GM12872 (cell line): ENCODE data around the gene ARHGEF7.

ENCODE experiments used
- TF ChIP-seq, protein P1 (sequence below): IDR thresholded peaks from 3 replicates; pipeline ENCODE4 v1.5.1; 2011; ENCODE audit warnings: low read depth, mild to moderate bottlenecking, low read length, moderate library complexity; ENCODE audit not compliant: insufficient read depth

The ARHGEF7 gene

DNA sequence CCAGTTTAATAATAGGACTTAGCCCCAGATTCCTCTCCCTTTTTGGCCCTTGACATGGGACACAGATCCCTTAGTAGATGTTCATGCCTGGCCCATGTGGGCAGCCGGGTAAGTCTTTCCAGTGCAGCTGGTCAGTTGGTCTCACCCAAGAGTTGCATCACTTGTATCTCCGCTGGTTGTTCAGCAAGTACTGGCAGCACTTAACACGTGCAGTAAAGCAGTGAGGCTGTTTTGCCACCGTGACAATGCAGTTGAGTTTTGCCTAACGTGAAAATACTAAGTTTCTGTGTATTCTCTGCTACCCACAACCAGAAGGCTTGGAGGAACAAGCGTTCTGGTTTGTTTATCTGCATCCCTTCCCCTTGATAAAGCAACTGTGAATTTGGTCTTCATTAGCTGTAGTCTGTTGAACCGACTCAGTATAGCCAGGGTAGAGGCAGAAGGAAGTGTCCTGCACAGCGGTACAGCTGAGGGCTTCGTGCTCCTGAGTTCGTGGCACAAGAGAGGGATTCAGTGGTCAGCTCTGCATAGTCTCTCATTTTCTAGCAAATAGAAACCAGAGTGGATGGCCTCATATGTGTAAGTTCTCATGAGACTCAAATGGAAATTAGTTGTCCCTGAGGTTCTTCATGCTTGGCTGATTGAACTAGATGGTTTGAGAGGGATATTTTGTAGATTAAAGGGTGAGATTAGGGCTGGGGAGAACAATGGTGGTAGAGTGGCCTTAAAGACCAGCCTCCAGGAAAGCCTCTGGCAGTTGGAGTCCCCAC is 50.3 kb downstream of the ARHGEF7 start:
- TF ChIP-seq, protein P1, sequence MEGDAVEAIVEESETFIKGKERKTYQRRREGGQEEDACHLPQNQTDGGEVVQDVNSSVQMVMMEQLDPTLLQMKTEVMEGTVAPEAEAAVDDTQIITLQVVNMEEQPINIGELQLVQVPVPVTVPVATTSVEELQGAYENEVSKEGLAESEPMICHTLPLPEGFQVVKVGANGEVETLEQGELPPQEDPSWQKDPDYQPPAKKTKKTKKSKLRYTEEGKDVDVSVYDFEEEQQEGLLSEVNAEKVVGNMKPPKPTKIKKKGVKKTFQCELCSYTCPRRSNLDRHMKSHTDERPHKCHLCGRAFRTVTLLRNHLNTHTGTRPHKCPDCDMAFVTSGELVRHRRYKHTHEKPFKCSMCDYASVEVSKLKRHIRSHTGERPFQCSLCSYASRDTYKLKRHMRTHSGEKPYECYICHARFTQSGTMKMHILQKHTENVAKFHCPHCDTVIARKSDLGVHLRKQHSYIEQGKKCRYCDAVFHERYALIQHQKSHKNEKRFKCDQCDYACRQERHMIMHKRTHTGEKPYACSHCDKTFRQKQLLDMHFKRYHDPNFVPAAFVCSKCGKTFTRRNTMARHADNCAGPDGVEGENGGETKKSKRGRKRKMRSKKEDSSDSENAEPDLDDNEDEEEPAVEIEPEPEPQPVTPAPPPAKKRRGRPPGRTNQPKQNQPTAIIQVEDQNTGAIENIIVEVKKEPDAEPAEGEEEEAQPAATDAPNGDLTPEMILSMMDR: no peak

DNA sequence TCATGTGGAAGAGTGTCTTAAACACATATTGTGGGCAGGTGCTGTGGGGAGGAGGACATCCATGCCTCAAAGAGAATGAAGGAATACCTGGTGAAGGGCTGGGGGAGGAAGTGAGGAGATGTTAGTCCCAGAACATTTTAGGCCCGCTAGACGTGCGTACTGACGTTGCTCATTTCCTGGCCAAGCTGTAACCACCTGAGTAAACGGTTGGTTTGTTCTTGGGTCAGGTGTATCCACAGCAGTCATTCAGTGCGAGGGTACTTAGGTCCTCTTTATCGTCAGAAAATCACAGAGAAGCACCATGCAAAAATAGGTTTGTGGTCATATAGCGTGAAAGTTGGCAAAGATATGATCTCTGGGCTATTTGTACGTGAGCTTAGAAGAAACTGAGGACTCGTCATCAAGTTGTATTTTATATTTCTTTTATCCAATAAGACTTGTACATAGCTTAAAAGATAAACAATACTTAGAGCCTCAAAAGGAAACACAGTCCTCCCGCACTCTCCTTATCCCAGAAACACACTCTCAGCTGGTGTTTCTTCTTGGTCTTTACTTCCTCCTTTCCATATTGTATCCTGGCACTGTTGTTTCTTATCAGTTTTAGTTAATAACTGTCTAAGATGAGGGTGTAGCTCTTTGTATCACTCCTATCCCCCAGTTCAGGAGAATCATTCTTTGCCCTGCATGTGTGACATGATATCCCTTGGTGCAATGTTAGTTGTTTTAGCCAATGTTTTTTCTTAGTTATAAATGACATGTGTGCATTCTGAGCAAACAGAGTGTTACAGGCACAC is 52.0 kb downstream of the ARHGEF7 start:
- TF ChIP-seq, protein P1: no peak

DNA sequence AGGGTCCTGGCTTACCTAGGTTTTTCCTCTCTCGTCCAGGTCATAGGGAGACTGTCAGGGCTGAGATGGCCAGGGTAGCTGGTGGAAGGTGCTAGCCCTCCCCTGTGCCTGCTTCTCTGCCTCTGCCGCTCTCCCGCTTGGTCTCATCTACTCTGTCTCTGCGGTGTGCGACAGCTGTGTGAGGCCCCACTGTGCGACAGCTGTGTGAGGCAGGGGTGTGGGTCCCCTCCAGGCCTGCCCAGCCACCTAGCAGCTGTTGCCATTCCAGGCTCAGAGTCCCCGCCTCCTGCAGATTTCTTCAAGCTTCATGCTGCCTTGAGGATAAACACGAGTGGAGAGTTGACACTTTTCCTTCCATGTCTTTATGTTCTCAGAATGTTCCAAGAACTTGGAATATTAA is 53.0 kb downstream of the ARHGEF7 start:
- TF ChIP-seq, protein P1: no peak

DNA sequence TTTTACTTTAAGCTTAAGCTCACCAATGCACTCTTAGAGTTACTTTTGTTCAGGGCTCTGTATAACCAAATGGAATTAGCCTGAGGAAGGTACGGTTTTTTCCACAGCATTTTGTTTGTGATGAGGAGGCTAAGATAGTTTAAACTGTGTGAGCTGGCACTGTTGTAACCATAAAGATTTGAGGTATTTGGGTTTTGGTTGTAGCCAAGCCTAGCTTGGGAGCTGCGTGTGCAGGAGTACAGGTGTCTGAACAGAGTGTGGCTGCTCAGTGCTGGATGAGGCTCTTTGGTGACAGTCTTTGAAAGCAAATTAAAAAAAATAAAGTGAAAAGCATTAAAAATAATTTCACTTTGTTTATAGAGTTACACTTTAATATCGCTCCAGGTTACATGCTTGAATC is 56.0 kb downstream of the ARHGEF7 start:
- TF ChIP-seq, protein P1: no peak

DNA sequence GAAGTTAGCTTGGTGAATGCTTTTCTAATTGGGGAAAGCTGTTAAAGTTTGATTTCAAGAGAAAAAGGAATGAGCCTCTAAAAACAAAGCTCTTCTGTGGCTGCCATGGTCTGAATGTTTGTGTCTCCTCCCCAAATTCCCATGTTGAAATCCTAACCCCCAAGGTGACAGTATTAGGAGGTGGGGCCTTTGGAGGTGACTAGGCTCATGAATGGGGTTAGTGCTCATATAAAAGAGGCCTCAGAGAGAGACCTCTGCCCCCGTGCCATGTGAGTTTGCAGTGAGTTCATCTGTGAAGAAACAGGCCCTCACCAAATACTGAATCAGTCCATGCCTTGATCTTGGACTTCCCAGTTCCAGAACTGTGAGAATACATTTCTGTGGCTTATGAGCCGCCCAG is 56.5 kb downstream of the ARHGEF7 start:
- TF ChIP-seq, protein P1: no peak

DNA sequence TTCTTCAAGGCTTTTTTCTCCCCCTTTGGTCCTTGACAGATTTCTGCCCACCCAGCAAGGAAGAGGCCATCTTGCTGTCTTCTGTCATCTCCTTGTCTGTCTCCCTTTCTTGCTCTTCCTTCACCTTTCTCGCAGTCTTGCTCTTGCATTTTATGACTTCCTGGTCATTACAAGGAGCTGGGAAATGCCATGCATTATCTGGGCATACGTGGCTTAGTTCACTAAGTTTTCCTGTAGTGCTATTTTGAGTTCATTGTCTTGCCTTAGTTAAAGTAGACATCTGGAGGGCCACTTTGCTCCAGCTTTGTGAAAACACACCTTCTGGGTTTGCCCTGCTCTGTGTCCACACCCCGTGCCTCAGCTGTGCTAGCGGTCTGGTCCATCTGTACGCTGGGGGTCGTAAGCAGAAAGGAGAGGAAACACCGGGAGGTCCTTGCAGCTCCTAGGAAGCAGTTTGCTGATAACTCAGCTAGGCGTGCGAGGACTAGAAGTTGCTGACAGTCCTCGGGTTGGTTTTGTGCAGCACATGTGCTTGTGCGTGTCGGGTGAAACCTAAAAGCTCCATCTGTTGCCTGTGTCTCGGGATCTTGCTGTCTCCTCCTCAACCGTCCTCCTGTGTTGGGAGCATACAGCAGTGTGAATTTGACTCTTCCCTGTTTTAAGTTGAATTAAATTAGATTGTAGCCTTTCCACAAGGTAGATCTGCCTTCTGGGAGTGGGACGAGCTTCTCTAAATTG is 59.4 kb downstream of the ARHGEF7 start:
- TF ChIP-seq, protein P1: no peak

DNA sequence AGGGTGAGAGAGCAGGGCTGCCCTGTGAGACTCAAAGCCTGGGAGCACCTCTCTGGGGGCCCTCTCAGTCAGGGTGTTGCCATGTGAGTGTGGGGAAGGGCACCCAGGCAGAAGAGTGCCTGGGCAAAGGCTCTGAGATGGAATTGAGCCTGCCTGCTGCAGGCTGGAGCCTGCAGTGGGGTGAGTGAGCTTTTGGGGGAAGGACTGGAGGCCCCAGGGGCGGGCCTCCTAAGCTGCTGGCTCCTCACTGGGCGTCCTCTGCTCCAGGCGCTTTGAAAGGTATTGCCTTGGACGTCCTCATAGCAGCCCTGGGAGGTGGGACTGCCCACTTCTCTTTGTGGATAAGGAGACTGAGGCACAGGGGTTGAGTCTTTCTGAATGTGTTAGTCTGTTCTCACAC is 60.3 kb downstream of the ARHGEF7 start:
- TF ChIP-seq, protein P1: no peak
